ENCODE measurements around the gene FHL3. TPM values are rescaled to one million over a fixed set of nuclear protein-coding genes. Genes with fewer than 3 reads are reported as not detected.

Gene FHL3
- total and polyA plus RNA-seq, 2 experiments from 2014 or later, result 28.3 to 49.0 TPM

DNA sequence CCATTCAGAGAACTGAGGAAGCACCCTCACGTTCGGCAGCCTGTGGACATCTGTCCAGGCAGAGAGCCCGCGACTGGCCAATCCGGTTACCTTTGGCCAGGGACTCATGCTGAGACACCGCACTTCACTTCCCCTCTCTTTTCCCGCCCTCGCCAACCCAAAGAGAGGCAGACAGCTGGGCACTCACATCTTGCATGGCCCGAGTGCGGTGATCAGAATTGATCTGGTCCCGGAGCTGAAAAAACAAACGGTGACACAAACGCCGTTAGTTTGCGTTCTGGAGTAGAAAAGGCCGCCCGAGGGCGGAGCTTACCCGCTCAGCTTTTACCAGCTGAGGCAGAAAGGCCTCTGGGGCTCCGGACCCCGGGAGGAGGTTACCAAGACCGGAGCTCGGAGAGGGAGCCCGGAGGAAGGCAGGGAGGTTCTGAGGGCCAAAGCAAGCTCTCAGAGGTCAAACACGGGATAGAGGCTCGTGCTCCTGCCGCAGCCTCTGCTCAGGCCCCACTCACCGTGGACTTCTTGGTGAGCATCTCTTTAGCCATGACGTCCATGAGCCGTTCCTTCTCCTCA lies 15.9 kb downstream of the FHL3 start:
- 0 out of 2 replicates have a peak, but pooled peaks cover 7% of the 10 kb centered on the region for H3K4me1 ChIP-seq (ENCODE audit: insufficient read depth)
- ATAC-seq, result peak; percentile 32
- peaks cover 11% of the 10 kb centered on the region for H3K4me1 Mint-ChIP-seq
- no peaks in the 10 kb centered on the region for H3K9me2 ChIP-seq (ENCODE audit: insufficient read depth)
- peak overlapping the region; percentile 96 for H3K4me2 ChIP-seq
- peaks cover 24% of the 10 kb centered on the region for H4K20me1 ChIP-seq (replicated peaks; ENCODE audit: insufficient read depth)
- H3K36me3 ChIP-seq (ENCODE audit: insufficient read depth), result peaks cover 34% of the 10 kb centered on the region
- peak overlapping the region; percentile 99 for H3K4me3 Mint-ChIP-seq
- peak overlapping the region; percentile 35; the same call in 1 of the 2 replicates for H2AFZ ChIP-seq
- peak overlapping the region; percentile 95 for H3K27ac Mint-ChIP-seq
- H3K27ac ChIP-seq (ENCODE audit: low read depth), result peak overlapping the region; percentile 88
- H3K36me3 Mint-ChIP-seq (ENCODE audit: low read depth), result peaks cover 41% of the 10 kb centered on the region
- peaks cover 10% of the 10 kb centered on the region for H3K27me3 Mint-ChIP-seq (ENCODE audit: insufficient read depth, low read depth, poor library complexity)
- peaks cover 5% of the 10 kb centered on the region; the same call in 1 of the 3 replicates for H3K9me3 Mint-ChIP-seq
- peaks cover 16% of the 10 kb centered on the region; the same call in 1 of the 2 replicates for H3F3A ChIP-seq (replicated peaks; ENCODE audit: low read depth)
- H3K79me2 ChIP-seq (replicated peaks; ENCODE audit: insufficient read depth), result peaks cover 28% of the 10 kb centered on the region
- DNase-seq (ENCODE audit: low spot score), result peak; percentile 58
- H3K27me3 ChIP-seq (ENCODE audit: insufficient read depth), result no peaks in the 10 kb centered on the region
- no peak for TF ChIP-seq ZNF462 (CRISPR knock-in tag; IDR thresholded peaks at IDR 0.05)
- TF ChIP-seq, protein P1, sequence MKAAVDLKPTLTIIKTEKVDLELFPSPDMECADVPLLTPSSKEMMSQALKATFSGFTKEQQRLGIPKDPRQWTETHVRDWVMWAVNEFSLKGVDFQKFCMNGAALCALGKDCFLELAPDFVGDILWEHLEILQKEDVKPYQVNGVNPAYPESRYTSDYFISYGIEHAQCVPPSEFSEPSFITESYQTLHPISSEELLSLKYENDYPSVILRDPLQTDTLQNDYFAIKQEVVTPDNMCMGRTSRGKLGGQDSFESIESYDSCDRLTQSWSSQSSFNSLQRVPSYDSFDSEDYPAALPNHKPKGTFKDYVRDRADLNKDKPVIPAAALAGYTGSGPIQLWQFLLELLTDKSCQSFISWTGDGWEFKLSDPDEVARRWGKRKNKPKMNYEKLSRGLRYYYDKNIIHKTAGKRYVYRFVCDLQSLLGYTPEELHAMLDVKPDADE (IDR thresholded peaks at IDR 0.05), result no peak
- no peak for TF ChIP-seq ZNF114 (CRISPR knock-in tag; IDR thresholded peaks at IDR 0.05)
- TF ChIP-seq JUNB (IDR thresholded peaks at IDR 0.05; ENCODE audit: unreplicated experiment), result no peak
- no peak for TF ChIP-seq EZH2 (IDR thresholded peaks at IDR 0.05; ENCODE audit: low read depth, unreplicated experiment)
- no peak for TF ChIP-seq NANOG (IDR thresholded peaks at IDR 0.05; ENCODE audit: borderline replicate concordance)
- TF ChIP-seq STAT1 (IDR thresholded peaks at IDR 0.05; ENCODE audit: unreplicated experiment), result no peak
- TF ChIP-seq ZNF331 (CRISPR knock-in tag; IDR thresholded peaks at IDR 0.05; ENCODE audit: low read depth), result no peak
- no peak for TF ChIP-seq EZH2phosphoT487 (IDR thresholded peaks at IDR 0.05; ENCODE audit: unreplicated experiment)
- TF ChIP-seq CREB1 (CRISPR knock-in tag; IDR thresholded peaks at IDR 0.05; ENCODE audit: low read depth), result no peak
- no peak for TF ChIP-seq REST (IDR thresholded peaks at IDR 0.05; ENCODE audit: unreplicated experiment)
- TF ChIP-seq, protein P2, sequence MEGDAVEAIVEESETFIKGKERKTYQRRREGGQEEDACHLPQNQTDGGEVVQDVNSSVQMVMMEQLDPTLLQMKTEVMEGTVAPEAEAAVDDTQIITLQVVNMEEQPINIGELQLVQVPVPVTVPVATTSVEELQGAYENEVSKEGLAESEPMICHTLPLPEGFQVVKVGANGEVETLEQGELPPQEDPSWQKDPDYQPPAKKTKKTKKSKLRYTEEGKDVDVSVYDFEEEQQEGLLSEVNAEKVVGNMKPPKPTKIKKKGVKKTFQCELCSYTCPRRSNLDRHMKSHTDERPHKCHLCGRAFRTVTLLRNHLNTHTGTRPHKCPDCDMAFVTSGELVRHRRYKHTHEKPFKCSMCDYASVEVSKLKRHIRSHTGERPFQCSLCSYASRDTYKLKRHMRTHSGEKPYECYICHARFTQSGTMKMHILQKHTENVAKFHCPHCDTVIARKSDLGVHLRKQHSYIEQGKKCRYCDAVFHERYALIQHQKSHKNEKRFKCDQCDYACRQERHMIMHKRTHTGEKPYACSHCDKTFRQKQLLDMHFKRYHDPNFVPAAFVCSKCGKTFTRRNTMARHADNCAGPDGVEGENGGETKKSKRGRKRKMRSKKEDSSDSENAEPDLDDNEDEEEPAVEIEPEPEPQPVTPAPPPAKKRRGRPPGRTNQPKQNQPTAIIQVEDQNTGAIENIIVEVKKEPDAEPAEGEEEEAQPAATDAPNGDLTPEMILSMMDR (conservative IDR thresholded peaks at IDR 0.05; ENCODE audit: low read depth in 2 of 2), result no peak
- TF ChIP-seq POLR2AphosphoS5 (IDR thresholded peaks at IDR 0.05; ENCODE audit: low read depth), result no peak
- H3K4me3 ChIP-seq, result peak overlapping the region; percentile 86

All from GM23338 (cell line).